RWPE1 (cell line): ENCODE data around the gene PPP1R27.

Experiments
- CTCF ChIA-PET: fragments of 350-600 bp; sonication (Branson Sonifier 250); formaldehyde crosslinking; extraction: SDS; loops from one replicate; lab custom pipeline; 2021; lab: Yijun Ruan, JAX
- POLR2A ChIA-PET: fragments of 400-600 bp; formaldehyde crosslinking; extraction: SDS; loops from one replicate; lab custom pipeline; 2020; ENCODE audit warnings: antibody characterized with exemption; ENCODE audit not compliant: low non-redundant PET; lab: Yijun Ruan, JAX
- DNase-seq: peaks from one replicate; pipeline ENCODE4 v3.0.0; 2012; ENCODE audit warnings: low spot score
- H3K27ac ChIP-seq: fragments of 450-650 bp; 2 replicates; pipeline ENCODE4 v1.5.1; 2017
- CTCF ChIP-seq: fragments of 450-650 bp; conservative IDR thresholded peaks from 2 replicates; pipeline ENCODE4 v1.5.1; 2017; ENCODE audit warnings: low read depth, mild to moderate bottlenecking

PPP1R27 gene

GRCh38 chr17:81807839-81808238 is 27.0 kb downstream of the PPP1R27 start:
- H3K27ac ChIP-seq, result no peak overlapping the region
- no peak for DNase-seq
- ChIA-PET CTCF (interaction anchor here (0.5 to 1.0 kb wide), 4 partner anchors 18 to 383 kb away, joined by 3 read pairs; no protein-coding TSS in a partner anchor), POLR2A (no interaction called here)
- no peak for TF ChIP-seq CTCF

GRCh38 chr17:81807210-81807719 is 27.6 kb downstream of the PPP1R27 start:
- H3K27ac ChIP-seq, result no peak overlapping the region
- no peak for DNase-seq
- ChIA-PET POLR2A (no interaction called here), CTCF (interaction anchor here (1.0 kb wide), 1 partner anchor 18 kb away, joined by 3 read pairs; no protein-coding TSS in a partner anchor)
- no peak for TF ChIP-seq CTCF

- no peak for TF ChIP-seq CTCF
- ChIA-PET POLR2A (no interaction called here), CTCF (interaction anchor here (0.6 kb wide), 1 partner anchor 208 kb away, joined by 3 read pairs; no protein-coding TSS in a partner anchor)
- no peak overlapping the region for H3K27ac ChIP-seq
- no peak for DNase-seq
These were observed 28.2 kb downstream of the PPP1R27 start for GRCh38 chr17:81806461-81807209.

- POLR2A ChIA-PET, result no interaction called here
- H3K27ac ChIP-seq, result no peak overlapping the region
- TF ChIP-seq CTCF, result no peak
- no peak for DNase-seq
- CTCF ChIA-PET, result interaction anchor here (0.6 kb wide), 1 partner anchor 209 kb away, joined by 3 read pairs; no protein-coding TSS in a partner anchor
These were observed 29.0 kb downstream of the PPP1R27 start for GRCh38 chr17:81805707-81806460.

GRCh38 chr17:81804559-81805399 is 30.1 kb downstream of the PPP1R27 start:
- DNase-seq, result no peak
- ChIA-PET CTCF (no interaction called here), POLR2A (no interaction called here)
- no peak for TF ChIP-seq CTCF
- no peak overlapping the region for H3K27ac ChIP-seq
